GM12878 (cell line): ENCODE measurements around the gene DDR1. TPM values are rescaled to one million over a fixed set of nuclear protein-coding genes. Genes with fewer than 3 reads are reported as not detected.
A peak's percentile ranks its signal among the peaks of the same experiment; 100 is the strongest.

Source experiments
- ATAC-seq: fragments of 200-7000 bp; cut with Tn5 transposase; 3 replicates; pipeline ENCODE4 v1.9.1; 2020; ENCODE audit warnings: mild to moderate bottlenecking, moderate library complexity
- BruUV-seq: library from RNA; stranded (reverse); fragments of 400-500 nt; replicated peaks from 2 replicates; lab custom pipeline; 2021; lab: Mats Ljungman, UMichigan
- CTCF ChIA-PET: fragments of 300-600 bp; sonication (Branson Sonifier 250); formaldehyde crosslinking; extraction: SDS; loops from one replicate; lab custom pipeline; 2021; ENCODE audit warnings: inconsistent platforms; lab: Yijun Ruan, JAX
- POLR2A ChIA-PET: fragments of 350-600 bp; formaldehyde crosslinking; extraction: SDS; loops from one replicate; lab custom pipeline; 2021; ENCODE audit warnings: inconsistent platforms; lab: Charles Lee
- RAD21 ChIA-PET: fragments of 300-600 bp; sonication (Branson Sonifier 250); formaldehyde crosslinking; loops from one replicate; lab custom pipeline; 2023; ENCODE audit warnings: antibody characterized with exemption; ENCODE audit not compliant: unreplicated experiment; lab: Charles Lee
- SMC1A ChIA-PET: fragments of 300-600 bp; sonication (Branson Sonifier 250); formaldehyde crosslinking; loops from one replicate; lab custom pipeline; 2023; ENCODE audit not compliant: unreplicated experiment, uncharacterized antibody; lab: Charles Lee
- DNase-seq: peaks from one replicate; pipeline ENCODE4 v3.0.0-alpha.2; 2011; ENCODE audit warnings: low read depth, low spot score
- FAIRE-seq: peaks from 3 replicates; lab custom pipeline; 2011; peaks lifted over from hg19 to GRCh38; lab: Jason Lieb, UNC
- H2AFZ ChIP-seq: 2 replicates; pipeline ENCODE4 v1.6.0; 2011; ENCODE audit warnings: low read depth, low read length, control low read depth; ENCODE audit not compliant: control insufficient read depth
- H3K27ac ChIP-seq: 2 replicates; pipeline ENCODE4 v1.5.1; 2011; ENCODE audit warnings: control low read depth; ENCODE audit not compliant: control insufficient read depth, insufficient read depth
- H3K27me3 ChIP-seq, 2 experiments: replicated peaks in 1 of 2; 2 replicates each; pipeline versions ENCODE4 v1.6.0 to v1.6.1; 2011; ENCODE audit warnings: low read length in 1 of 2; ENCODE audit not compliant: control insufficient read depth in 2 of 2, insufficient read depth in 2 of 2
- H3K36me3 ChIP-seq, 2 experiments: 2 replicates each; pipeline ENCODE4 v1.5.1; 2011; ENCODE audit warnings: low read length in 1 of 2; ENCODE audit not compliant: control insufficient read depth in 2 of 2, insufficient read depth in 2 of 2
- H3K4me1 ChIP-seq: 2 replicates; pipeline ENCODE4 v1.6.1; 2011; ENCODE audit warnings: mild to moderate bottlenecking, low read length, moderate library complexity, mixed read lengths; ENCODE audit not compliant: control insufficient read depth, insufficient read depth
- H3K4me2 ChIP-seq: 2 replicates; pipeline ENCODE4 v1.6.0; 2011; ENCODE audit warnings: control low read depth; ENCODE audit not compliant: control insufficient read depth, insufficient read depth
- H3K4me3 ChIP-seq: fragments of 200-600 bp; sonication (generic); 2 replicates; pipeline ENCODE4 v1.5.1; 2016
- H3K79me2 ChIP-seq: 2 replicates; pipeline ENCODE4 v1.6.0; 2011; ENCODE audit warnings: low read length; ENCODE audit not compliant: control insufficient read depth, insufficient read depth
- H3K9ac ChIP-seq: 2 replicates; pipeline ENCODE4 v1.8.0; 2011; ENCODE audit warnings: low read length, control low read depth, mixed read lengths; ENCODE audit not compliant: control insufficient read depth, insufficient read depth
- H3K9me3 ChIP-seq: replicated peaks from 3 replicates; pipeline ENCODE4 v1.5.1; 2011; ENCODE audit warnings: mild to moderate bottlenecking, low read length; ENCODE audit not compliant: control insufficient read depth, insufficient read depth
- H4K20me1 ChIP-seq: 2 replicates; pipeline ENCODE4 v1.6.0; 2011; ENCODE audit not compliant: control insufficient read depth, insufficient read depth
- BHLHE40 ChIP-seq, 2 experiments: fragments of 450-650 bp in 1 of 2; IDR thresholded peaks; 2 replicates each; pipeline ENCODE4 v1.6.1; 2011 to 2017; ENCODE audit warnings: low read depth in 2 of 2, borderline replicate concordance in 1 of 2, improper control_type of control experiment in 1 of 2, low read length in 1 of 2, mild to moderate bottlenecking in 1 of 2
- KLF5 ChIP-seq: fragments of 450-650 bp; IDR thresholded peaks from 2 replicates; pipeline ENCODE4 v1.6.1; 2014; ENCODE audit warnings: mild to moderate bottlenecking; ENCODE audit not compliant: partially characterized antibody
- NKRF ChIP-seq: fragments of 450-650 bp; conservative IDR thresholded peaks from 2 replicates; pipeline ENCODE4 v1.6.1; 2017; ENCODE audit warnings: mild to moderate bottlenecking, moderate library complexity
- POU2F2 ChIP-seq: IDR thresholded peaks from 3 replicates; pipeline ENCODE4 v1.6.1; 2011; ENCODE audit warnings: low read depth, mild to moderate bottlenecking, low read length, borderline replicate concordance
- TCF12 ChIP-seq: IDR thresholded peaks from 2 replicates; pipeline ENCODE4 v1.6.1; 2011; ENCODE audit warnings: low read depth, mild to moderate bottlenecking, low read length
- YBX1 ChIP-seq: fragments of 450-650 bp; IDR thresholded peaks from 2 replicates; pipeline ENCODE4 v1.6.1; 2016; ENCODE audit warnings: antibody characterized with exemption
- ZBTB40 ChIP-seq: fragments of 450-650 bp; IDR thresholded peaks from 2 replicates; pipeline ENCODE4 v1.6.1; 2016; ENCODE audit warnings: mild to moderate bottlenecking, moderate library complexity, borderline replicate concordance
- WGBS: methylation state at CpG from one replicate; pipeline ENCODE4 v1.1.6; 2016; ENCODE audit warnings: low lambda C conversion rate; ENCODE audit not compliant: insufficient replicate concordance, insufficient coverage; ENCODE audit errors: missing lambda C conversion rate; 5-methylcytosine and 5-hydroxymethylcytosine counted together
- in situ Hi-C: fragments of 300-500 bp; cut with MboI; formaldehyde crosslinking; loops from 9 replicates; pipeline ENCODE4 v1.14.3; 2018; ENCODE audit warnings: mixed read lengths
- intact Hi-C: fragments of 100-400 bp; cut with micrococcal nuclease; formaldehyde crosslinking; loops from one replicate; pipeline ENCODE4 v1.14.2; 2022; ENCODE audit not compliant: unreplicated experiment
- polyA plus RNA-seq, 11 experiments: library from polyadenylated mRNA; depleted of rRNA in 4 of 11; unstranded in 6 of 11; stranded (reverse) in 5 of 11; fragments of >200 nt; fragmentation: Nextera tagmentation in 4 of 11; fragmentation: Illumina TruSeq in 1 of 11; extraction: Ambion mirVana in 4 of 11; extraction: Trizol in 1 of 11; gene quantifications; 1 replicate in 1 of 11; 2 replicates in 10 of 11; pipeline versions ENCODE4 v1.2.1 to v1.2.3, GENCODE V29; 2011 to 2016; ENCODE audit warnings: inconsistent platforms in 2 of 11, missing spikeins in 2 of 11, low read depth in 1 of 11
- total RNA-seq, 4 experiments: library from RNA; depleted of rRNA in 3 of 4; stranded (reverse); fragments of >200 nt in 3 of 4; fragmentation: Illumina TruSeq in 1 of 4; extraction: Trizol in 1 of 4; gene quantifications; 2 replicates each; pipeline versions ENCODE4 v1.2.1 to v1.2.3, GENCODE V29; 2013 to 2021

The DDR1 gene
- total and polyA plus RNA-seq, 10 of the 15 experiments (the other 5 are each of a cell fraction or from before 2014, with no cell fraction given): 1.1 to 39.0 (median 11.9) TPM

- TF ChIP-seq BHLHE40 (IDR thresholded peaks at IDR 0.05; ENCODE audit: borderline replicate concordance in 1 of 2, low read depth in 2 of 2, low read length in 1 of 2): peak; percentile 28 to 57; a peak in 2 of 4 replicates
- no peak for TF ChIP-seq YBX1
- TF ChIP-seq, all 136 proteins: peak for 21
Measured at GRCh38 chr6:30882759-30883684, 1.3 kb upstream of the DDR1 start (continued).

GRCh38 chr6:30884521-30885480, 482 bp downstream of the DDR1 start:
- POLR2A ChIA-PET: interaction anchor here (0.6 to 5.8 kb wide), 11 partner anchors 11 to 206 kb away, joined by 3 to 50 read pairs (median 4); partner anchors contain the start of genes GTF2H4 and VARS2
- intact Hi-C loops (no loop called here), in situ Hi-C loops (no loop called here)
- ATAC-seq: peak; percentile 65
- Histone ChIP-seq H2AFZ (peak overlapping the region; percentile 41; the same call in 1 of the 2 replicates), H3K36me3 (no peaks in the 10 kb centered on the region; a peak in 2 of 4 replicates), H3K9me3 (no peaks in the 10 kb centered on the region), H3K27me3 (no peaks in the 10 kb centered on the region), H3K4me3 (peak overlapping the region; percentile 75), H3K4me2 (peak overlapping the region; percentile 99), H3K79me2 (peaks cover 10% of the 10 kb centered on the region), H3K4me1 (peaks cover 35% of the 10 kb centered on the region), H4K20me1 (no peaks in the 10 kb centered on the region), H3K9ac (peak overlapping the region; percentile 64), H3K27ac (peak overlapping the region; percentile 81; the same call in 1 of the 2 replicates)
- no peak for DNase-seq
- SMC1A ChIA-PET: interaction anchor here (0.9 to 4.9 kb wide), 9 partner anchors 16 to 284 kb away, joined by 3 to 40 read pairs (median 7); partner anchors contain the start of genes GTF2H4 and VARS2
- CTCF ChIA-PET: interaction anchor here (0.5 to 6.7 kb wide), 13 partner anchors 11 to 431 kb away, joined by 3 to 71 read pairs (median 4); partner anchors contain the start of genes GTF2H4 and VARS2
- TSS peak; percentile 40 for BruUV-seq
- FAIRE-seq: no peak
- WGBS: 22% methylated on average over 26 of the region's 59 CpGs
- RAD21 ChIA-PET: interaction anchor here (0.7 to 10.7 kb wide), 12 partner anchors 16 to 270 kb away, joined by 3 to 144 read pairs (median 4); partner anchors contain the start of genes GTF2H4, IER3 and VARS2
- 0 out of 2 replicates have a peak, but pooled peaks have one; percentile 13 for TF ChIP-seq TCF12
- TF ChIP-seq ZBTB40: no peak
- no peak for TF ChIP-seq POU2F2
- peak; percentile 60 to 77; a peak in 2 of 4 replicates for TF ChIP-seq BHLHE40 (IDR thresholded peaks at IDR 0.05; ENCODE audit: borderline replicate concordance in 1 of 2, low read depth in 2 of 2, low read length in 1 of 2)
- TF ChIP-seq KLF5: no peak
- TF ChIP-seq NKRF: no peak
